Activated CD4-positive, alpha-beta T cell treated with anti-CD3 and anti-CD28 coated beads, Interleukin-10, Interleukin-2, amounts not matched to agents 100 ng/mL and 50 ng/mL, durations not matched to agents 16 hours and 8 hours (primary cell): ENCODE measurements around the gene BABAM2.
A peak's percentile ranks its signal among the peaks of the same experiment; 100 is the strongest.
"Not testable (repeated sequence)": the region's sequence is repeated elsewhere in the genome, so short reads cannot be mapped to it uniquely, and the experiment has no call there.

Experiments used
- DNase-seq: peaks from one replicate; pipeline ENCODE4 v3.0.0-alpha.2; 2020

The BABAM2 gene

GRCh38 chr2:27881815-27882583 lies 8.5 kb upstream of the BABAM2 start:
- not testable (repeated sequence) for DNase-seq

- not testable (repeated sequence) for DNase-seq
Observed at GRCh38 chr2:27882584-27882922, 8.0 kb upstream of the BABAM2 start.

- no peak for DNase-seq
Observed at GRCh38 chr2:27884601-27885000, 5.9 kb upstream of the BABAM2 start.

- DNase-seq: no peak
Observed at GRCh38 chr2:27885234-27885633, 5.3 kb upstream of the BABAM2 start.

GRCh38 chr2:27885661-27886060 lies 4.9 kb upstream of the BABAM2 start:
- DNase-seq: no peak

- no peak for DNase-seq
Observed at GRCh38 chr2:27886322-27886721, 4.2 kb upstream of the BABAM2 start.

GRCh38 chr2:27887111-27887510 lies 3.4 kb upstream of the BABAM2 start:
- DNase-seq: no peak

GRCh38 chr2:27887830-27888229 lies 2.7 kb upstream of the BABAM2 start:
- DNase-seq: no peak

GRCh38 chr2:27888790-27889189 lies 1.7 kb upstream of the BABAM2 start:
- no peak for DNase-seq

- no peak for DNase-seq
Observed at GRCh38 chr2:27889774-27890145, 769 bp upstream of the BABAM2 start.

- DNase-seq: peak; percentile 78
Observed at GRCh38 chr2:27890924-27891672, 569 bp downstream of the BABAM2 start.

- DNase-seq: no peak
Observed at GRCh38 chr2:27891673-27892105, 1.2 kb downstream of the BABAM2 start.

GRCh38 chr2:27893006-27893405 lies 2.5 kb downstream of the BABAM2 start:
- peak; percentile 40 for DNase-seq

GRCh38 chr2:27897717-27898116 lies 7.2 kb downstream of the BABAM2 start:
- DNase-seq: peak; percentile 38

- peak; percentile 63 for DNase-seq
Observed at GRCh38 chr2:27901234-27901633, 10.7 kb downstream of the BABAM2 start.

GRCh38 chr2:27902098-27902497 lies 11.6 kb downstream of the BABAM2 start:
- peak; percentile 78 for DNase-seq

- no peak for DNase-seq
Observed at GRCh38 chr2:27903018-27903417, 12.5 kb downstream of the BABAM2 start.

- peak; percentile 45 for DNase-seq
Observed at GRCh38 chr2:27903649-27904404, 13.3 kb downstream of the BABAM2 start.

- DNase-seq: no peak
Observed at GRCh38 chr2:27904405-27904665, 13.8 kb downstream of the BABAM2 start.

GRCh38 chr2:27906074-27906473 lies 15.5 kb downstream of the BABAM2 start:
- no peak for DNase-seq

- no peak for DNase-seq
Observed at GRCh38 chr2:27907547-27907946, 17.0 kb downstream of the BABAM2 start.

GRCh38 chr2:27909901-27910300 lies 19.4 kb downstream of the BABAM2 start:
- DNase-seq: no peak

GRCh38 chr2:27911458-27912210 lies 21.1 kb downstream of the BABAM2 start:
- no peak for DNase-seq
